Parathyroid adenoma (tissue), 2 donors: ENCODE measurements around the gene SH3GL3.

Source experiments
- H2AFZ ChIP-seq: fragments of 300-600 bp; sonication (generic); one replicate; pipeline ENCODE4 v1.7.0; 2017; ENCODE audit warnings: antibody characterized with exemption, mild to moderate bottlenecking
- H3K27ac ChIP-seq: fragments of 300-600 bp; sonication (generic); one replicate; pipeline ENCODE4 v1.7.0; 2017
- H3K27me3 ChIP-seq: fragments of 300-600 bp; sonication (generic); one replicate; pipeline ENCODE4 v1.7.0; 2017; ENCODE audit warnings: low read length; ENCODE audit not compliant: control insufficient read depth, insufficient read depth
- H3K36me3 ChIP-seq: fragments of 300-600 bp; sonication (generic); one replicate; pipeline ENCODE4 v1.7.0; 2017; ENCODE audit warnings: low read length; ENCODE audit not compliant: control insufficient read depth, insufficient read depth
- H3K4me1 ChIP-seq: fragments of 300-600 bp; sonication (generic); one replicate; pipeline ENCODE4 v1.7.0; 2017; ENCODE audit warnings: control low read depth
- H3K4me2 ChIP-seq: fragments of 300-600 bp; sonication (generic); one replicate; pipeline ENCODE4 v1.7.0; 2017; ENCODE audit warnings: low read length
- H3K4me3 ChIP-seq: fragments of 300-600 bp; sonication (generic); one replicate; pipeline ENCODE4 v1.7.0; 2017; ENCODE audit warnings: low read depth, low read length
- H3K79me2 ChIP-seq: fragments of 300-600 bp; sonication (generic); one replicate; pipeline ENCODE4 v1.7.0; 2017; ENCODE audit warnings: control low read depth
- H3K9ac ChIP-seq: fragments of 300-600 bp; sonication (generic); one replicate; pipeline ENCODE4 v1.7.0; 2017; ENCODE audit warnings: mild to moderate bottlenecking
- H3K9me3 ChIP-seq: fragments of 300-600 bp; sonication (generic); one replicate; pipeline ENCODE4 v1.7.0; 2017; ENCODE audit warnings: low read length; ENCODE audit not compliant: control insufficient read depth
- TF ChIP-seq, protein P1 (sequence below): fragments of 300-600 bp; sonication (generic); IDR thresholded peaks from one replicate; pipeline ENCODE4 v1.7.0; 2017; ENCODE audit warnings: antibody characterized with exemption, mild to moderate bottlenecking
- donor health status: primary hyperparathyroidism.

SH3GL3 gene

GRCh38 chr15:83659417-83659812 is 212.3 kb downstream of the SH3GL3 start:
- H3K79me2 ChIP-seq = no peaks in the 10 kb centered on the region
- no peak overlapping the region for H3K9ac ChIP-seq
- H3K9me3 ChIP-seq = no peaks in the 10 kb centered on the region
- H3K4me2 ChIP-seq = no peak overlapping the region
- H3K27ac ChIP-seq = no peak overlapping the region
- no peak overlapping the region for H3K4me3 ChIP-seq
- no peaks in the 10 kb centered on the region for H3K4me1 ChIP-seq
- no peak overlapping the region for H2AFZ ChIP-seq
- peaks cover 4% of the 10 kb centered on the region for H3K27me3 ChIP-seq
- no peaks in the 10 kb centered on the region for H3K36me3 ChIP-seq
- TF ChIP-seq, protein P1, sequence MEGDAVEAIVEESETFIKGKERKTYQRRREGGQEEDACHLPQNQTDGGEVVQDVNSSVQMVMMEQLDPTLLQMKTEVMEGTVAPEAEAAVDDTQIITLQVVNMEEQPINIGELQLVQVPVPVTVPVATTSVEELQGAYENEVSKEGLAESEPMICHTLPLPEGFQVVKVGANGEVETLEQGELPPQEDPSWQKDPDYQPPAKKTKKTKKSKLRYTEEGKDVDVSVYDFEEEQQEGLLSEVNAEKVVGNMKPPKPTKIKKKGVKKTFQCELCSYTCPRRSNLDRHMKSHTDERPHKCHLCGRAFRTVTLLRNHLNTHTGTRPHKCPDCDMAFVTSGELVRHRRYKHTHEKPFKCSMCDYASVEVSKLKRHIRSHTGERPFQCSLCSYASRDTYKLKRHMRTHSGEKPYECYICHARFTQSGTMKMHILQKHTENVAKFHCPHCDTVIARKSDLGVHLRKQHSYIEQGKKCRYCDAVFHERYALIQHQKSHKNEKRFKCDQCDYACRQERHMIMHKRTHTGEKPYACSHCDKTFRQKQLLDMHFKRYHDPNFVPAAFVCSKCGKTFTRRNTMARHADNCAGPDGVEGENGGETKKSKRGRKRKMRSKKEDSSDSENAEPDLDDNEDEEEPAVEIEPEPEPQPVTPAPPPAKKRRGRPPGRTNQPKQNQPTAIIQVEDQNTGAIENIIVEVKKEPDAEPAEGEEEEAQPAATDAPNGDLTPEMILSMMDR = no peak

GRCh38 chr15:83665480-83665879 is 218.3 kb downstream of the SH3GL3 start:
- Histone ChIP-seq H3K4me2 (no peak overlapping the region), H3K36me3 (no peaks in the 10 kb centered on the region), H3K4me3 (no peak overlapping the region), H3K9me3 (no peaks in the 10 kb centered on the region), H3K27ac (no peak overlapping the region), H3K79me2 (no peaks in the 10 kb centered on the region), H3K9ac (no peak overlapping the region), H3K4me1 (no peaks in the 10 kb centered on the region), H2AFZ (no peak overlapping the region), H3K27me3 (no peaks in the 10 kb centered on the region)
- TF ChIP-seq, protein P1 = no peak
